Heart right ventricle (tissue), 16 donors: ENCODE results near the gene TTLL4. TPM values are rescaled to one million over a fixed set of nuclear protein-coding genes. Genes with fewer than 3 reads are reported as not detected.
A peak's percentile ranks its signal among the peaks of the same experiment; 100 is the strongest.

Experiments
- ATAC-seq, 8 donors: fragments of 200-7000 bp; cut with Tn5 transposase; one replicate each; pipeline ENCODE4 v1.9.1; 2020; ENCODE audit warnings: mild to moderate bottlenecking in 8 of 8, moderate library complexity in 8 of 8, moderate number of reproducible peaks in 1 of 8
- DNase-seq, 2 donors: peaks; one replicate each; pipeline ENCODE4 v3.0.0-alpha.2; 2020
- H3K27ac ChIP-seq, 10 donors: fragments of 200-600 bp; sonication (generic) in 2 of 10; one replicate each; pipeline versions ENCODE4 v1.5.0 to v1.8.0; 2020 to 2022; ENCODE audit warnings: mild to moderate bottlenecking in 3 of 10
- H3K27me3 ChIP-seq, 7 donors: fragments of 200-600 bp; one replicate each; pipeline ENCODE4 v1.8.0; 2021 to 2022; ENCODE audit warnings: mild to moderate bottlenecking in 2 of 7
- H3K36me3 ChIP-seq, 9 donors: fragments of 200-600 bp; sonication (generic) in 1 of 9; one replicate each; pipeline versions ENCODE4 v1.5.0 to v1.8.0; 2020 to 2022; ENCODE audit warnings: mild to moderate bottlenecking in 2 of 9
- H3K4me1 ChIP-seq, 9 donors: fragments of 200-600 bp; sonication (generic) in 1 of 9; one replicate each; pipeline versions ENCODE4 v1.5.0 to v1.8.0; 2020 to 2022; ENCODE audit warnings: mild to moderate bottlenecking in 4 of 9
- H3K4me3 ChIP-seq, 10 donors: fragments of 200-600 bp; sonication (generic) in 2 of 10; one replicate each; pipeline versions ENCODE4 v1.5.0 to v1.8.0; 2020 to 2022; ENCODE audit warnings: mild to moderate bottlenecking in 7 of 10, moderate library complexity in 2 of 10
- H3K9me3 ChIP-seq, 11 donors: fragments of 200-600 bp in 10 of 11; sonication (generic) in 2 of 11; one replicate each; pipeline versions ENCODE4 v1.5.0 to v1.8.0; 2013 to 2022; ENCODE audit warnings: mild to moderate bottlenecking in 2 of 11, control low read depth in 1 of 11, moderate library complexity in 1 of 11
- WGBS, 2 donors: extraction: QIAGEN DNeasy Blood & Tissue Kit; methylation state at CpG; one replicate each; pipeline ENCODE4 v1.1.7; 2013; ENCODE audit warnings: inconsistent platforms in 1 of 2; 5-methylcytosine and 5-hydroxymethylcytosine counted together
- intact Hi-C, 10 donors: fragments of 100-400 bp; cut with DNase I; formaldehyde crosslinking; loops; one replicate each; pipeline versions ENCODE4 v1.11.1 to v1.14.2; 2022
- polyA plus RNA-seq, 2 donors: library from polyadenylated mRNA; stranded (reverse); fragments of 200-250 nt; gene quantifications; one replicate each; pipeline ENCODE4 v1.2.3, GENCODE V29; 2013
- total RNA-seq, 10 donors: library from RNA; stranded (reverse); fragmentation: NEBNext Ultra II Directional in 3 of 10; extraction: Animal tissue kit (Norgen Biotek cat#: 25700) in 3 of 10; gene quantifications; one replicate each; pipeline versions ENCODE4 v1.2.1 to v1.2.4, GENCODE V29; 2021 to 2023
- TF ChIP-seq, protein P1 (sequence below), 9 donors: fragments of 200-600 bp; sonication (generic) in 2 of 9; IDR thresholded peaks; one replicate each; pipeline versions ENCODE4 v1.5.0 to v1.8.0; 2021 to 2022; ENCODE audit warnings: antibody characterized with exemption in 9 of 9, mild to moderate bottlenecking in 5 of 9, moderate library complexity in 1 of 9
- donor health status: Arrhythmogenic right ventricular cardiomyopathy.
- donor health status: ischemic (EF 13 %, LVEDD 7.1; RV severe dilation, severe dysfunction).
- donor health status: healthy with polysubstance abuse.
- donor health status: DM: no; HTN: yes; CAD: no.
- donor health status: DM: no; HTN: no; CAD: no.
- donor health status: ischemic (EF 25% LVEDD 6.9; RV normal size, moderate dysfunction).
- donor health status: ischemic (EF 25% LVEDD 5.7; RV mildly dilated, moderate dysfunction).
- donor health status: healthy.
- donor health status: DM: yes; HTN: yes; CAD: no.
- donor health status: Ischemic cardiomyopathy.
- donor health status: ischemic (EF 35%, LVEDD 5.7; RV mildly dilated, moderate dysfunction).
- donor health status: nonischemic (EF 11% LVEDD 7.7; RV severe dilation, severe dysfunction).
- donor health status: DM: yes; HTN: yes; CAD: no.
- donor health status: PGD.
- donor health status: ischemic (EF 29% LVEDD 5.4; RV normal size, mild dysfunction).
- donor health status: nonischemic (EF 23%, LVEDD 6.1; RV moderate dilation, normal function).

Gene TTLL4
- total and polyA plus RNA-seq, 12 donors: 4.3 to 10.3 (median 6.6) TPM

DNA sequence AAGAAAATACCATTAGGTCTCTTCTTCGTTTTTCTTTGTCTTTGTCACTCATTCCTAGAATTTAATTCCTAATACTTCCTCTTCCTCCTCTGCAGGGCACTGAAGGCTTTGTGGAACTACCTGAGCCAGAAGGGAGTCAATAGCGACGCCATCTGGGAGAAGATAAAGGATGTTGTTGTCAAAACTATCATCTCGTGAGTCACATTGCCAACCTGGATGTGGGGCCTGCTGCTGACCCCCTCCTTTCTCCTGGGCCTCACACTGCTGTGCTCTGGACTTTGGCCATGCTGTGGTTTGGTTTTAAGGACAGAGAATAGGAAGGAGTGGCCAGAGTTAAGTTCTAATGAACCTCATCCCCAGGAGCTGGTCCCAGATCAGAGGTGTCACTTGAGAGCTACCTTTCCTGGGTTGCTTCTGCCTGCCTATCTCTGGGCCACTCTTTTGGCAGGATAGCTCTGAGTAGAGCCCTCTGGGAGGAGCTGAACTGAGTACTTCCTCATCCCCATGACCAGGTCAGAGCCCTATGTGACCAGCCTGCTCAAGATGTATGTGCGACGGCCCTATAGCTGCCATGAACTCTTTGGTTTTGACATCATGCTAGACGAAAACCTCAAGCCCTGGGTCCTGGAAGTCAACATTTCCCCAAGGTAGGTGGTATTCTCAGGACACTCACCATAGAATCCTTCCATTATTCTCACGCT is 38.3 kb downstream of the TTLL4 start:
- TF ChIP-seq, protein P1, sequence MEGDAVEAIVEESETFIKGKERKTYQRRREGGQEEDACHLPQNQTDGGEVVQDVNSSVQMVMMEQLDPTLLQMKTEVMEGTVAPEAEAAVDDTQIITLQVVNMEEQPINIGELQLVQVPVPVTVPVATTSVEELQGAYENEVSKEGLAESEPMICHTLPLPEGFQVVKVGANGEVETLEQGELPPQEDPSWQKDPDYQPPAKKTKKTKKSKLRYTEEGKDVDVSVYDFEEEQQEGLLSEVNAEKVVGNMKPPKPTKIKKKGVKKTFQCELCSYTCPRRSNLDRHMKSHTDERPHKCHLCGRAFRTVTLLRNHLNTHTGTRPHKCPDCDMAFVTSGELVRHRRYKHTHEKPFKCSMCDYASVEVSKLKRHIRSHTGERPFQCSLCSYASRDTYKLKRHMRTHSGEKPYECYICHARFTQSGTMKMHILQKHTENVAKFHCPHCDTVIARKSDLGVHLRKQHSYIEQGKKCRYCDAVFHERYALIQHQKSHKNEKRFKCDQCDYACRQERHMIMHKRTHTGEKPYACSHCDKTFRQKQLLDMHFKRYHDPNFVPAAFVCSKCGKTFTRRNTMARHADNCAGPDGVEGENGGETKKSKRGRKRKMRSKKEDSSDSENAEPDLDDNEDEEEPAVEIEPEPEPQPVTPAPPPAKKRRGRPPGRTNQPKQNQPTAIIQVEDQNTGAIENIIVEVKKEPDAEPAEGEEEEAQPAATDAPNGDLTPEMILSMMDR (IDR thresholded peaks at IDR 0.05): no peak
- DNase-seq (no peak), ATAC-seq (no peak)
- Histone ChIP-seq H3K9me3 (no peaks in the 10 kb centered on the region), H3K27ac (no peak overlapping the region), H3K4me3 (no peak overlapping the region), H3K4me1 (peaks cover 0 to 26% (median 16%) of the 10 kb centered on the region in 9 donors), H3K27me3 (no peaks in the 10 kb centered on the region), H3K36me3 (peaks cover 0 to 90% (median 37%) of the 10 kb centered on the region in 9 donors)
- intact Hi-C loops: no loop called here
- WGBS, 2 donors: 91 to 93% methylated on average over 8 of the region's 8 CpGs

GRCh38 chr2:218754201-218754600 is 43.6 kb downstream of the TTLL4 start:
- DNase-seq: no peak
- Histone ChIP-seq H3K4me1 (peaks cover 0 to 4% (median 0%) of the 10 kb centered on the region in 9 donors), H3K4me3 (no peak overlapping the region), H3K36me3 (peaks cover 0 to 80% (median 34%) of the 10 kb centered on the region in 9 donors), H3K27ac (no peak overlapping the region), H3K9me3 (no peaks in the 10 kb centered on the region), H3K27me3 (no peaks in the 10 kb centered on the region)
- TF ChIP-seq, protein P1 (IDR thresholded peaks at IDR 0.05): no peak
- intact Hi-C loops: no loop called here
- 90 to 94% methylated on average over 3 of the region's 3 CpGs for WGBS, 2 donors
- ATAC-seq: peak in 1 of 8 donors; percentile 39

- Histone ChIP-seq H3K4me3 (no peak overlapping the region), H3K4me1 (peaks cover 0 to 4% (median 0%) of the 10 kb centered on the region in 9 donors), H3K9me3 (no peaks in the 10 kb centered on the region), H3K27ac (no peak overlapping the region), H3K36me3 (peaks cover 0 to 74% (median 30%) of the 10 kb centered on the region in 9 donors), H3K27me3 (no peaks in the 10 kb centered on the region)
- WGBS, 2 donors: 91 to 92% methylated on average over 7 of the region's 7 CpGs
- DNase-seq (no peak), ATAC-seq (no peak)
- TF ChIP-seq, protein P1 (IDR thresholded peaks at IDR 0.05): no peak
- intact Hi-C loops: no loop called here
Observed at GRCh38 chr2:218754781-218755180, 44.1 kb downstream of the TTLL4 start.

DNA sequence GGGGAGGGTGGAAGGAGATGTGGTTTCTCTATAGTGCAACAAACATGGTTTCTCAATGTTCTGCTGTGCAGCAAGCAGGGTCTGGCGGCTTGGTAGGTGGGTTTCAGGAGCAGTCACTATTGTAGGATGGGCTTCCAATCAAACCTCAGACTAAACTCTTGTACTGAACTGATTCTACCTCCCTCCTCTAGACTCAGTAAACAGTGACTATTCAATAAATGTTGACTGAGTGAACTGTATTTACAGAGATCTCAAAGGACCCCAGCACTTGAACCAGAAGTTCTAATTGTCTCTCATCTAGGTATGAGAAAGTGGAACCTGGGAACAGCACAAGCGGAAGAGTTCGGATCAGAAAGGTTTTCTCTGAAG is 44.5 kb downstream of the TTLL4 start:
- H3K27me3 ChIP-seq: no peaks in the 10 kb centered on the region
- no peak overlapping the region for H3K4me3 ChIP-seq
- H3K27ac ChIP-seq: no peak overlapping the region
- peaks cover 0 to 70% (median 26%) of the 10 kb centered on the region in 9 donors for H3K36me3 ChIP-seq
- TF ChIP-seq, protein P1 (IDR thresholded peaks at IDR 0.05): no peak
- WGBS, 2 donors: 95 to 98% methylated on average over 3 of the region's 3 CpGs
- DNase-seq (no peak), ATAC-seq (no peak)
- peaks cover 0 to 4% (median 0%) of the 10 kb centered on the region in 9 donors for H3K4me1 ChIP-seq
- intact Hi-C loops: no loop called here
- H3K9me3 ChIP-seq: no peaks in the 10 kb centered on the region
